Measurements from ENCODE around the gene FSIP2.

DNA sequence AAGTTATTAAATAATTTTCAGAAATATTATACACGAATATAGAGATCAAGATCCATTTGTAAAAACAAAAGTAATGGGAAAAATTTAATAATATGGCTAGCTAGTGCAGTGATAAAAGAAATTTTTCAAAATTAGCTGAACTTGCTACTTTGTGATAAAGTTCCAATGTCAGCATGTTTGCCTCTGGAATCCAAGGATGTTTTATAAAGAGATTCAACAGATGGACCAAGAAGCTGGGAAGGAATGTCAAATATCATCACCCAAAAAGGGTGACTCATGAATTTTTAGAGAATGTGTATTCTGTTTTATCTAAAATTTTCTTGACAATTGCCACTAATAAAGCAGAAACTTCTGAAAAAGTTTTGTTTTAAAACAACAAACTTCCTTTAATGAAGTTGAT, 95.3 kb downstream of the FSIP2 start:
- TF ChIP-seq, protein P1, sequence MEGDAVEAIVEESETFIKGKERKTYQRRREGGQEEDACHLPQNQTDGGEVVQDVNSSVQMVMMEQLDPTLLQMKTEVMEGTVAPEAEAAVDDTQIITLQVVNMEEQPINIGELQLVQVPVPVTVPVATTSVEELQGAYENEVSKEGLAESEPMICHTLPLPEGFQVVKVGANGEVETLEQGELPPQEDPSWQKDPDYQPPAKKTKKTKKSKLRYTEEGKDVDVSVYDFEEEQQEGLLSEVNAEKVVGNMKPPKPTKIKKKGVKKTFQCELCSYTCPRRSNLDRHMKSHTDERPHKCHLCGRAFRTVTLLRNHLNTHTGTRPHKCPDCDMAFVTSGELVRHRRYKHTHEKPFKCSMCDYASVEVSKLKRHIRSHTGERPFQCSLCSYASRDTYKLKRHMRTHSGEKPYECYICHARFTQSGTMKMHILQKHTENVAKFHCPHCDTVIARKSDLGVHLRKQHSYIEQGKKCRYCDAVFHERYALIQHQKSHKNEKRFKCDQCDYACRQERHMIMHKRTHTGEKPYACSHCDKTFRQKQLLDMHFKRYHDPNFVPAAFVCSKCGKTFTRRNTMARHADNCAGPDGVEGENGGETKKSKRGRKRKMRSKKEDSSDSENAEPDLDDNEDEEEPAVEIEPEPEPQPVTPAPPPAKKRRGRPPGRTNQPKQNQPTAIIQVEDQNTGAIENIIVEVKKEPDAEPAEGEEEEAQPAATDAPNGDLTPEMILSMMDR (IDR thresholded peaks at IDR 0.05), result no peak
- TF ChIP-seq POLR2A (IDR thresholded peaks at IDR 0.05), result no peak

Data from right lobe of liver (tissue), 4 donors.